Activated T-cell treated with anti-CD3 and anti-CD28 coated beads, Interleukin-2, amount 50 U/mL, for 1 hour (primary cell): Measurements from ENCODE around the gene DLX2.
"Not testable (repeated sequence)": the region's sequence is repeated elsewhere in the genome, so short reads cannot be mapped to it uniquely, and the experiment has no call there.

Source experiments
- DNase-seq: peaks from one replicate; pipeline ENCODE4 v3.0.0-alpha.2; 2020

Gene DLX2

DNA sequence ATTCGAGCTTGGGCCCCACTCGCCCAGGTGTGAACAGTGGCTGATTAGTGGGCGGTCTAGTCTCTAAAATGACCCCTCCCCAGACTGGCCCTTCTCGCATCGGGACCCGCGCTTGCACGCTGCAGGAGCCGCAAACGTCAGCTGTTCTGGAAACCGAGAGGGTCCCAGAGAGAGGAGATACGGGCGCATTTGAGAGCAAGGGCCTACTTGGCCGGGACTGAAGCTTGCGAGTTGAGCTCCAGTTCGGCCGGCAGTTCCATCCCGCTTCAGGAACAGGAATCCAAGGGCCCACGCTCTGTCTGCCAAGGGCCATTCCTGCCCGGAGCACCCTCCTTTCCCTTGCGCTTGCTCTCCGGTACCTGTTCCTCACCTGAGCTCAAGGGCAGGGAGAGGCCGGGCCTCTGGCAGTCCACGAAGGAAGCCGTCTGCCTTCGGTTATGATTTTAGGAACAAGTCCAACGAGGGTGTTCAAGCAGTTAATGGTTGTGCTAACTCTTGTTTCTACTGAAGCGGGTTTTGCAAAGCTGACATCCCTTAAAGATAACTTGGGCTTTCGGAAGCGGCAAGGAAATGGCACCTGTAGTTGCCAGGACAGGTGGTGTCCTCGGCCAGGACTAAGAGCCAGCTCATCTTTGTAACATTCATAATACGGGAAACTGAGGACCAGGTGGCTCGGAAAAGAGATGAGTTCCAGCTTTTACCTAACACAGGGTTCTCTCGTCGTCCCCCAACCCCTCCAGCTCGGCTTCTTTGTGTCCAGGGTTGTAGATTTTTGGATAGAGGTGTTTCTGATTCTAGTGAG, 21.3 kb downstream of the DLX2 start:
- peak; percentile 27 for DNase-seq

DNA sequence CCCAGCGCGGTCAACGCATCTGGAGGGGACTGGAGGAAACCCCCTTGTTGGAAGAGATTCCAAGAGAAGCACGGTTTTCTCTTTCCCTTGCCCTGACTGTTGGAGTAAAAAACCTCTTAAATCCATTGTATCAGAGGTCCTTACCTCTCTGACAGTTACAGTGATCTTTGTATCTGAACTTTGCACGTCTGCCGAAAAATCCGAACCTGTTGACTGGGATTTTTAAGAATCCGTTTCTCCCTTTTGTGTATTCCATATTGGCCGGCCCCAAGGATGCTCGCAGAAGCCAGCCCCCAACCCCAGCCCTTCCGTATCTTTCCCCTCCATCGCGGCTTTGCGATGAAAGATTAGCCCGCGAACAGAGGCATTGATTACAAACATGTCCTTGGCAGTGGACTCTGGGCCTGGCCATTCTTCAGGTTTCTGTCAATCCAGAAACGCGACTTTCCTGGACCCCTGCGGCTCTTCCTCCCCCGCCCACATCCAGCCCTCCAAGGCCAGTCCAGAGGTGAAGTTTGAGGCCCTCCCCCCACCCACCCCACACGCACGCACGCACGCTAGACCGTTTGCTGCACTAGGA, 22.0 kb downstream of the DLX2 start:
- DNase-seq: peak; percentile 20

DNA sequence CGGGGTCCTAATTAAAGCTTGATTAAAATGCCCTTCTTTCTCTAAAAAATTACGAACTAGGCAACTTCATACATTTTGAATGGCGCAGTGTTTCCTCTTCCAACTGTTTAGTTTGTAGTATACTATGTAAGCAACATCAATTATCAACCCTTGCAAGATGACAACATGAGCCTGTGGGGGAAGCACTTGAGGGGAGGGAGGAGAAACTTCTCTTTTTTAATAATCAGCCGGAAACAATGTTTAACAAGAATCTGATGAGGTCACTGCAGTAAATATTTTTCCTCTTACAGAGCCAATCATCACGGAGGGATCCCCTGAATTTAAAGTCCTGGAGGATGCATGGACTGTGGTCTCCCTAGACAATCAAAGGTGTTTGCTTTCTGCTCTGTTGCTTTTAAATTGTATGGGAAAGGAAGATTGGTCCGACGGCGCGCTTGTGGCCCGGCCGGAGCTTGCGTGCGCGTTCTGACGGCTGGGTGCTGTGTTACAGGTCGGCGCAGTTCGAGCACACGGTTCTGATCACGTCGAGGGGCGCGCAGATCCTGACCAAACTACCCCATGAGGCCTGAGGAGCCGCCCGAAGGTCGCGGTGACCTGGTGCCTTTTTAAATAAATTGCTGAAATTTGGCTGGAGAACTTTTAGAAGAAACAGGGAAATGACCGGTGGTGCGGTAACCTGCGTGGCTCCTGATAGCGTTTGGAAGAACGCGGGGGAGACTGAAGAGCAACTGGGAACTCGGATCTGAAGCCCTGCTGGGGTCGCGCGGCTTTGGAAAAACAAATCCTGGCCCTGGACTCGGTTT, 22.7 kb downstream of the DLX2 start:
- no peak for DNase-seq

GRCh38 chr2:172079416-172079815, 23.3 kb downstream of the DLX2 start:
- no peak for DNase-seq

GRCh38 chr2:172074254-172074653, 28.4 kb downstream of the DLX2 start:
- DNase-seq: no peak

DNA sequence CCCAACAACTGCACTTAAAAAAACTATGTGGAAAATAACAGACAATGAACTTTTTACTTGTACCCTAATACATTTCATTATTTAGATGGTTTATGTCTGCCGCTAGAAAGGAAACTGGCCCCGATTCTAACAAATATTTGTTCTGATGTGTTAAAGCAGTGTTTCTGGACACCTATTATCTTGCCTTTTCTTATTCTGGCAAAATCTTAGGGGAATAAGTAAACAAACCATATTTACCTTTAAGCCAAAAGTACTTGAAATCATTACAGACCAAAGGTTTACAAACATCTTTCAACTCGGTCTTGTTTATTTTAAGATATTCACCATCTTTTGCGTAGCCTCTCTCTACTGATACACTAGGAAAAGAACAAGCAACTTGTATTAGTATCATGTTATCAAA, 29.2 kb downstream of the DLX2 start:
- no peak for DNase-seq

- DNase-seq: no peak
Observed at GRCh38 chr2:172072706-172073105, 30.0 kb downstream of the DLX2 start.

DNA sequence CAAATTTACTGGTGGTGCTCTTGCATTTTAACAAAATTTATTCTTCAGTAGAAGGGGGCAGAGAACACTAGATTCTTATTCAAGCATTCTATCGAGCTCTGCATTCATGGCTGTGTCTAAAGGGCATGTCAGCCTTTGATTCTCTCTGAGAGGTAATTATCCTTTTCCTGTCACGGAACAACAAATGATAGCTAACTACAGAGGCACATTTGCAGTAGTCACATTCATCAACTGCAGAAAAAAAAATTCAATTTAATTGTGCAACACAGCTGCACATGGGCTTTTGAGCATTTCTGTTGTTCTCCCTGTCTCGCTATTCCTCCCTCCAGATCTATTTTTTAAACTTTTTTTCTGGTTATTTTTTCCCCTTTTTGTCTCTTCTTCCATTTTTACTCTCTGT, 30.4 kb downstream of the DLX2 start:
- DNase-seq: no peak

DNA sequence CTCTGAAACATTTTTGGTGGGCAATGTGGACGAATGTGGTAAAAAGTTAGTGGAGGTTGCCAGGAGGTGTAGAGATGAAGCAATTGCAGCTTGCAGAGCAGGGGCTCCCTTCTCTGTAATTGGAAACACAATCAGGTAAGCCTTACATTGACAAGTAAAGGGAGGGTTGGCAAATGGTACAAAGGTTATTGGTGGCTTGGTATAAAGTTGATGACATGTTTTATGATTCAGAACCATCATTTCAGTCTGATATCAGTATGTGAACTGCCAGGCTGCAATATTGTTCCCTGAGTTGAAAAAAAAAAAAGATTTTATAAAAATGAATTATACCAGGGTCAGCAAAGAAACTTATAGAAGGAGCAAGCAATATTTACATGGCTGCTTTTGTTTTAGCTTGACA, 31.8 kb downstream of the DLX2 start:
- DNase-seq: no peak

- not testable (repeated sequence) for DNase-seq
Observed at GRCh38 chr2:172067905-172068304, 34.8 kb downstream of the DLX2 start.

DNA sequence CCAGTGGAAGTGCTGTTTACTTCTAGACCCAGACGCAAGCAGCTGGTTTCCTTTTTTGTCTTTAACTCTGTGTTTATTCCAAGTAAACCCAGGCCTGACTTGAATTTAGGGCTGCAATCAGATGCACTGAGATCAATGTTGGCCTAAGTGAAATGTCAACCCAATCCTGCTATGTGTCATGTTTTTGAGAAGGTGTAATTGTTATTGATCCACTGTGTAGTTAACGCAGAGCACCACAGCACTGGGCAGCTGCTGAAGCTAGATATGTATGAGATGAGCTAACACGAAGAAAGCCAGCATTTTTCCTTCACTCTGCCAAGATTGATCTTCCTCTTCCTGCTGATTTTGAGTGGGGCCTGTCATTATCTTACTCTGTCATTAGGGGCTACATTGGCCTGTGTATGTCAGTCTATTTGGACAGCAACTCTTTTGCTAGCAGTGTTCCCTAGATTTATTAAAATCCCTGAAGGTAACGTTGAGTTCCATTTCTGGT, 36.3 kb downstream of the DLX2 start:
- DNase-seq: no peak

GRCh38 chr2:172065111-172065510, 37.6 kb downstream of the DLX2 start:
- no peak for DNase-seq

DNA sequence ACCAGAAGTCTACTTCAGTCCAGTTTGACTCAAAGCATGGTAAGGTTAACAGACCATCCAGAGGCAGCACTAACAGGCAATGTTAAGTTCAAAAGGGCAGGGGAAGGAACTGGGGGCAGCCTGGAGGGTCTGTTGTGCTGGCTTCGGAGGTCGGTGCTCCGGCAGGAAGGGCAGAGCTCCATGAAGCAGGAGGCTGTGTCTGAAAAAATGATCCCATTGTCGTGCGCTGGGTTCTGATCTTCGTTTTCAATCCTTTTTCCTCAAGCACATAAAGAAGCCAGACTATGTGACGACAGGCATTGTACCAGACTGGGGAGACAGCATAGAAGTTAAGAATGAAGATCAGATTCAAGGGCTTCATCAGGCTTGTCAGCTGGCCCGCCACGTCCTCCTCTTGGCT, 39.3 kb downstream of the DLX2 start:
- DNase-seq: no peak

- DNase-seq: no peak
Observed at GRCh38 chr2:172062402-172063004, 40.2 kb downstream of the DLX2 start.

DNA sequence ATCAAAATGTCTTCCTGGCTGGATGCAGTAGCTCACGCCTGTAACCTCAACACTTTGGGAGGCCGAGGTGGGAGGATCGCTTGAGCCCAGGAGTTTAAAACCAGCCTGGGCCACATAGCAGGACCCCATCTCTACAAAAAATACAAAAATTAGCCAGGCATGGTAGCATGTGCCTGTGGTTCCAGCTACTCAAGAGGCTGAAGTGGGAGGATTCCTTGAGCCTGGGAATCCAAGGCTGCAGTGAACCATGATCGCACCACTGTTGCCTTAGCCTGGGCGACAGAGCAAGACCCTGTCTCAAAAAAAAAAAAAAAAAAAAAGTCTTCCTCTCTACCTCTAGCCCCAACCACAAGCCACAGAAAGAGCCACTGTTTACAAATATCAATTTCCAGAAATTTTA, 42.6 kb downstream of the DLX2 start:
- not testable (repeated sequence) for DNase-seq

GRCh38 chr2:172058660-172059059, 44.0 kb downstream of the DLX2 start:
- DNase-seq: no peak

GRCh38 chr2:172056293-172056692, 46.4 kb downstream of the DLX2 start:
- DNase-seq: no peak

DNA sequence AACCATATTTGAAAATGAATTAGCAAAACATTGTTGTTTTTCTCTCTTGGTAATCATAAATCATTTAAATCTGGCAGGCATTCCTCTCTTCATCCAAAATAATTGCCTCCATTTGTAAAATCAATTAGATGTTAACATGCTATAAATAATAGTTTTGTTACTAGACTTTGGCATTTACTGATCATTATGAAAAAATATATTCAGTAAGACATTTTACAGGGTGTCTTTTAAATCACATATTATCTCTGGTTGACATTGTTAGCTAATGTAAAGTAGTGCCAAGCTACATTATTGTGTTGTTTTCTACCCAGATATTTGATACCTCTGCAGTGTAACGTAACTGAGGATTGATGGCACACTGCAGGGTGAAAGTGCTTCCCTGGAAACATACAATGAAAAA, 49.2 kb downstream of the DLX2 start:
- no peak for DNase-seq

- no peak for DNase-seq
Observed at GRCh38 chr2:172052000-172052983, 50.4 kb downstream of the DLX2 start.

DNA sequence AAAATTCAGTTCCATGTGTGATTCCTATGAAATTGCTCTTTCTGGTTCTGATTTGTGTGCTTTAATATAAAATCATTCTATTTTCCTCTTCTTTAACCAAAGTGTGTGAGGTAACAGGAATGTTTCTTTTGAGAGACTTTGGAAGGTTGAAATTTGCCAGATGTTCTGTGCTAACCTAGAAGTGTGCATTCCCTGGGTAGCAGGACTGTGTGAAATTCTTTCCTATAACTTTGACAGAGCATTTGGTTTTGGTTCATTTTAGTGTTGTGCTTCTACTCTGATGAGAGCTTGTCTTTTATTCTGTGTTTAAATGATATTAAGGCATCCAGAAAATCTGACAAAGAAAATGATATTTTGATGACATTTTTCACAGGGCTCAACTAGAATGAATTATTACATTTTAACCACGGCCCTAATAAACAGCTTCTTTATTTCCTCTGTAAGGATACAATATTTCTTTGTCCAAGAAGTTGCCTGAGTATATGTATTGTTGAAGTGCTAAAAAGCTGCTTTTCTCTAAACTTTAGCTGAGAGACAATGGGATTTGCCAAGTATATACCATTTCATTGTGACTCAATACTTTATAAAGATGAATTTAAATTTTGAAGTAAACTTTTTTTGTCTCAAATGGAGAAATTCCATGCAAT, 52.1 kb downstream of the DLX2 start:
- no peak for DNase-seq

DNA sequence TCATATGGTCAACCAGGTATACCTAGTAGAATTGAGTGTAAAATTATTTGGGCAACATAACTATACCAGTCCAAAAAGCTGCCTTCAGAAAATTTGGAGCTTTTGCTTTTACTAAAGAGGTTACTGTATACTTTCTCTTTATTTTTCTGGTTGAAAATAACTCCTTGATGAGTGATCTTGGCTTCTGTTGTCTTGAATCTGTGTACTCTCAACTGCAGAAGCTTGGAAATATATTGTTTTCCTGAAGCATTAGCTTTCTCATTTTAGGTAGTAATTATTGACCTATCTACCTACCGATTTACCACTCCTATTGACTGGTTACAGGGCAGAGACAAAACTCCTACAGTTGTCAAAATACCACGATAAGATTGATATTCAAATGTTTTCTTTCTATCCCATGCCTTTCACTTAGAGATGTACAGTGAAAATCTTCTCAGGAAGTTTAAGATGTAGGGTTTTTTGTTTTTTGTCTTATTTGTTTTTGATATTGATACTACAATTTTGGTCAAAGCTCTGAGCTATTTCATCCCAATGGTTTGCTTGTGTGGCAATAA, 53.1 kb downstream of the DLX2 start:
- no peak for DNase-seq
